Measurements from ENCODE around the gene ZNF100.
"Not testable (repeated sequence)": the region's sequence is repeated elsewhere in the genome, so short reads cannot be mapped to it uniquely, and the experiment has no call there.

Gene ZNF100

DNA sequence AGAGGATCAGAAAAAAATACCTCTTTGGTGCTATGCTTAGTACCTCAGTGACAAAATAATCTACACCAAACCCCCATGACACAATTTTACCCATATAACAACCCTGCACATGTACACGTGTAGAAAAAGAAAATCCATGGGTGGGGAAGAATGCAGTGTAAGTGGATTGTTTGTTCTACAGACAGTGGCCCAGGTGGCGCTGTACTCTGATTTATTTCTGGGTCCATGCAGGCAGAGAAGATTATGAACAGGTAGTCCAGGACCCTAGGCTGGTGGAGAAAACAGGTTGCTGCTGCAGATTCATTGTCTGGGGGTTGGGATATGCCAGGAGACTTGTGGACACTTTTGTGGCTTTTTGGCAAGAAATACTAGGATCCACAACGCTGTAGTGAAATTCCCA, 9.1 kb downstream of the ZNF100 start:
- H3K27ac ChIP-seq: no peak overlapping the region
- TF ChIP-seq CTCF (conservative IDR thresholded peaks at IDR 0.05): peak; percentile 32; the same call in 1 of the 2 replicates

DNA sequence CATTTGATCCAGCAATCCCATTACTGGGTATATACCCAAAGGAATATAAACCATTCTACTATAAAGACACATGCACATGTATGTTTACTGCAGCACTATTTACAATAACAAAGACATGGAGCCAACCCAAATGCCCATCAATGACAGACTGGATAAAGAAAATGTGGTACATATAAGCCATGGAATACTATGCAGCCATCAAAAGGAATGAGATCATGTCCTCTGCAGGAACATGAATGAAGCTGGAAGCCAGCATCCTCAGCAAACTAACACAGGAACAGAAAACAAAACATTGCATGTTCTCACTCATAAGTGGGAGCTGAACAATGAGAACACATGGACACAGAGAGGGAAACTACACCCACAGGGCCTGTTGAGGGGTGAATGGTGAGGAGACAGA, 11.8 kb downstream of the ZNF100 start:
- not testable (repeated sequence) for H3K27ac ChIP-seq

DNA sequence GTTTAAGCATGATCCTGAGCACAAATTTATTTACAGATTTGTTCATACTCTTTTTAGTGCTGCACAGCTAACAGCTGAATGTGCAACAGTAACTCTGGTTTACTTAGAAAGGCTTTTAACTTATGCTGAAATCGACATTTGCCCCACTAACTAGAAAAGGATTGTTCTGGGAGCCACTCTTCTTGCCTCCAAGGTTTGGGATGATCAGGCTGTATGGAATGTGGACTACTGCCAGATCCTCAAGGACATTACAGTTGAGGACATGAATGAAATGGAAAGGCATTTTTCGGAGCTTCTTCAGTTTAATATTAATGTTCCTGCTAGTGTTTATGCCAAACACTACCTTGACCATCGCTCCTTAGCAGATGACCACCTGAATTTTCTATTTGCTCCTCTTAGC, 16.0 kb downstream of the ZNF100 start:
- no peak overlapping the region for H3K27ac ChIP-seq
- TF ChIP-seq CTCF (conservative IDR thresholded peaks at IDR 0.05): no peak

GRCh38 chr19:21750586-21751128, 16.7 kb downstream of the ZNF100 start:
- H3K27ac ChIP-seq: no peak overlapping the region
- TF ChIP-seq CTCF (conservative IDR thresholded peaks at IDR 0.05): no peak

GRCh38 chr19:21749090-21749489, 18.3 kb downstream of the ZNF100 start:
- no peak for TF ChIP-seq CTCF (conservative IDR thresholded peaks at IDR 0.05)
- H3K27ac ChIP-seq: no peak overlapping the region

DNA sequence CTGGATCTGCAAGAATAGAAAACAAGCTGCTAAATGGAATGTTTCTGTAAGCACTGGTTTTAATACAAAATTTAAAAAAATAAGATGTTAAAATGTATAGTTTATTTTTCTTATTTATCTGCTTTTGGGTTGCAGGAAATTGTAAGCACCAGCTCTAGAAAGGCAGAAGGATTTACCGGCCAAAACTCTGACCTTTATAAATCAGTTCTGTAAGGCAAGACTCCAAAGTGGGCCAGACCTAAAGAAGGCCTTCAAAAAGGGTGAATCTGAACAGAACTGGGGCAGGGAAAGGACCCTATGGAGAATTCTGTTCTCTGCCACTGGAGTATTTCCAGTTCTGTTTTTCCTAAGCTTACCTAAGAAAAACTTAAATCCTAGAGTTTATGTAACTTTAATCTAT, 19.3 kb downstream of the ZNF100 start:
- TF ChIP-seq CTCF (conservative IDR thresholded peaks at IDR 0.05): no peak
- no peak overlapping the region for H3K27ac ChIP-seq

GRCh38 chr19:21740559-21740958, 26.8 kb downstream of the ZNF100 start:
- TF ChIP-seq CTCF (conservative IDR thresholded peaks at IDR 0.05): no peak

DNA sequence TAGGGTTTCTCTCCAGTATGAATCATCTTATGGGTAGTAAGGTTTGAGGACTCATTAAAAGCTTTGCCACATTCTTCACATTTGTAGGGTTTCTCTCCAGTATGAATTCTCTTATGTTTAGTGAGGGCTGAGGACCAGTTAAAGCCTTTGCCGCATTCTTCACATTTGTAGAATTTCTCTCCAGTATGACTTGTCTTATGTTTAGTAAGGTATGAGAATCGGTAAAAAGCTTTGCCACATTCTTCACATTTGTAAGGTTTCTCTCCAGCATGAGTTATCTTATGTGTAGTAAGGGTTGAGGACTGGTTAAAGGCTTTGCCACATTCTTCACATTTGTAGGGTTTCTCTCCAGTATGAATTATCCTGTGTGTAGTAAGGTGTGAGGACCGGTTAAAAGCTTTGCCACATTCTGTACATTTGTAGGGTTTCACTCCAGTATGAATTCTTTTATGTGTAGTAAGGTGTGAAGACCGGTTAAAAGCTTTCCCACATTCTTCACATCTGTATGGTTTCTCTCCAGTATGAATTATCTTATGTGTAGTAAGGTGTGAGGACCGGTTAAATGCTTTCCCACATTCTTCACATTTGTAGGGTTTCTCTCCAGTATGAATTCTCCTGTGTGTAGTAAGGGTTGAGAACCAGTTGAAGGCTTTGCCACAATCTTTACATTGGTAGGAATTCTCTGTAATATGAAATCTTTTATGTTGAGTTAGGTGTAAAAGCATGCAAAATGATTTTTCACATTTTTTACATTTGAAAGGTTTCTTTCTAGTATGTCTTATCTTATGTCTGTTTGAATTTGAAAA, 40.2 kb downstream of the ZNF100 start:
- not testable (repeated sequence) for H3K27ac ChIP-seq

More at GRCh38 chr19:21740559-21740958, 26.8 kb downstream of the ZNF100 start:
- no peak overlapping the region for H3K27ac ChIP-seq
